Suppressor macrophage treated with lipopolysaccharide for 4 hours (primary cell): ENCODE measurements around the gene TSPAN9.

ENCODE experiments used
- DNase-seq: peaks from one replicate; pipeline ENCODE4 v3.0.0-alpha.2; 2020

Gene TSPAN9

GRCh38 chr12:3215410-3215975 is 138.3 kb downstream of the TSPAN9 start:
- DNase-seq = no peak

GRCh38 chr12:3216097-3216496 is 138.9 kb downstream of the TSPAN9 start:
- no peak for DNase-seq

- peak; percentile 70 for DNase-seq
Observed at GRCh38 chr12:3216726-3217682, 139.8 kb downstream of the TSPAN9 start.

GRCh38 chr12:3217683-3218079 is 140.5 kb downstream of the TSPAN9 start:
- DNase-seq = no peak

GRCh38 chr12:3218228-3219171 is 141.3 kb downstream of the TSPAN9 start:
- DNase-seq = peak; percentile 26

- no peak for DNase-seq
Observed at GRCh38 chr12:3219233-3219632, 142.1 kb downstream of the TSPAN9 start.

GRCh38 chr12:3220382-3221321 is 143.5 kb downstream of the TSPAN9 start:
- no peak for DNase-seq

- DNase-seq = no peak
Observed at GRCh38 chr12:3222306-3222705, 145.1 kb downstream of the TSPAN9 start.

GRCh38 chr12:3222979-3223378 is 145.8 kb downstream of the TSPAN9 start:
- no peak for DNase-seq

- no peak for DNase-seq
Observed at GRCh38 chr12:3223601-3224529, 146.7 kb downstream of the TSPAN9 start.

- no peak for DNase-seq
Observed at GRCh38 chr12:3224530-3224903, 147.3 kb downstream of the TSPAN9 start.

GRCh38 chr12:3225154-3225795 is 148.1 kb downstream of the TSPAN9 start:
- DNase-seq = peak; percentile 86

- DNase-seq = no peak
Observed at GRCh38 chr12:3225796-3226180, 148.6 kb downstream of the TSPAN9 start.

GRCh38 chr12:3226264-3226663 is 149.1 kb downstream of the TSPAN9 start:
- DNase-seq = no peak

GRCh38 chr12:3227076-3227975 is 150.1 kb downstream of the TSPAN9 start:
- DNase-seq = no peak

- DNase-seq = no peak
Observed at GRCh38 chr12:3228552-3228951, 151.4 kb downstream of the TSPAN9 start.

GRCh38 chr12:3229577-3229976 is 152.4 kb downstream of the TSPAN9 start:
- no peak for DNase-seq

GRCh38 chr12:3230758-3231375 is 153.7 kb downstream of the TSPAN9 start:
- DNase-seq = no peak

- DNase-seq = no peak
Observed at GRCh38 chr12:3231399-3231876, 154.3 kb downstream of the TSPAN9 start.
